Adrenal gland (tissue), 5 donors: ENCODE measurements around the gene IGFBP4.

ENCODE experiments used
- POLR2A ChIP-seq, 2 donors: fragments of 450-650 bp; IDR thresholded peaks; one replicate each; pipeline ENCODE4 v1.6.1; 2017; ENCODE audit warnings: antibody characterized with exemption in 2 of 2, mild to moderate bottlenecking in 2 of 2, moderate library complexity in 1 of 2
- TF ChIP-seq, protein P1 (sequence below), 6 experiments: fragments of 450-650 bp in 4 of 6; fragments of 200-600 bp in 2 of 6; sonication (generic) in 1 of 6; IDR thresholded peaks; 1 replicate in 5 of 6; 2 replicates in 1 of 6; pipeline versions ENCODE4 v1.5.1 to v1.8.0; 2016 to 2021; ENCODE audit warnings: antibody characterized with exemption in 6 of 6, mild to moderate bottlenecking in 2 of 6, moderate library complexity in 1 of 6
- donor health status: DM: no; HTN: no; CAD: no.

DNA sequence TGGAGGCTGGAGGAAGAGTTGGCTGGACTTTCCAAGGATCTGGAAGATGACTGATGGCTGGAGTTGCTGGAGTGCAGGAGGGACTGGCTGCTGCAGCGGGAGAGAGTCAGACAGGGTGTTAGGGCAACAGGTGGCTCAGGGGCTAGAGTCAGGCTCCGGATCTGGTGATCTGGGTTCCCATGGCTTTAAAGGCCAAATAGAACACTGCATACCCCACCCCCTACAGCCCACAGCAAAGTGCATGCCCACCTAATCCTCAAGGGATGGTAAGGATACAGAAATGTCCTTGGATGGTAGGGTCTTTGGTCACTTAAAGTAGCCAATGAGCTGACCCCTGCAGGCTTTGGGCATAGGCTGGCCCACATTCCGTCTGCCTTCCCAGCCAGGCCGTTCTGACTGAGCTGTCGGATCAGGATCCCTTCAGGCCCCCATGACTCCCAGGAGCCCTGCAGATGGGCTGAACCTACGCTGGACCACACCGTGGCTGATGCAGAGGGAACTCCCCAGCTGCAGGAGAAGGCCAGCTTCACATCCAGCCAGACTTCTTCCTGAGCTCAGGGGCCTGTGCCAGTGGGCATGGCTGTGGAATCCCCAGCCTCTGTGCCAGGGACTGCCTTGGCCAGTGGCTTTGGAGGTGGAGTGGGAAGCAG, 44.2 kb downstream of the IGFBP4 start:
- TF ChIP-seq POLR2A (IDR thresholded peaks at IDR 0.05) = no peak
- TF ChIP-seq, protein P1, sequence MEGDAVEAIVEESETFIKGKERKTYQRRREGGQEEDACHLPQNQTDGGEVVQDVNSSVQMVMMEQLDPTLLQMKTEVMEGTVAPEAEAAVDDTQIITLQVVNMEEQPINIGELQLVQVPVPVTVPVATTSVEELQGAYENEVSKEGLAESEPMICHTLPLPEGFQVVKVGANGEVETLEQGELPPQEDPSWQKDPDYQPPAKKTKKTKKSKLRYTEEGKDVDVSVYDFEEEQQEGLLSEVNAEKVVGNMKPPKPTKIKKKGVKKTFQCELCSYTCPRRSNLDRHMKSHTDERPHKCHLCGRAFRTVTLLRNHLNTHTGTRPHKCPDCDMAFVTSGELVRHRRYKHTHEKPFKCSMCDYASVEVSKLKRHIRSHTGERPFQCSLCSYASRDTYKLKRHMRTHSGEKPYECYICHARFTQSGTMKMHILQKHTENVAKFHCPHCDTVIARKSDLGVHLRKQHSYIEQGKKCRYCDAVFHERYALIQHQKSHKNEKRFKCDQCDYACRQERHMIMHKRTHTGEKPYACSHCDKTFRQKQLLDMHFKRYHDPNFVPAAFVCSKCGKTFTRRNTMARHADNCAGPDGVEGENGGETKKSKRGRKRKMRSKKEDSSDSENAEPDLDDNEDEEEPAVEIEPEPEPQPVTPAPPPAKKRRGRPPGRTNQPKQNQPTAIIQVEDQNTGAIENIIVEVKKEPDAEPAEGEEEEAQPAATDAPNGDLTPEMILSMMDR (IDR thresholded peaks at IDR 0.05) = no peak
